Stimulated activated naive CD4-positive, alpha-beta T cell (primary cell): ENCODE results near the gene WBP1L.
"Not testable (repeated sequence)": the region's sequence is repeated elsewhere in the genome, so short reads cannot be mapped to it uniquely, and the experiment has no call there.

Source experiments
- DNase-seq, 6 experiments: peaks; one replicate each; lab custom pipeline; 2025; lab: John Stamatoyannopoulos, UW

Gene WBP1L

GRCh38 chr10:102723989-102724388 is 19.8 kb upstream of the WBP1L start:
- no peak for DNase-seq

GRCh38 chr10:102726274-102726673 is 17.5 kb upstream of the WBP1L start:
- DNase-seq: no peak

GRCh38 chr10:102727037-102727818 is 16.5 kb upstream of the WBP1L start:
- no peak for DNase-seq

GRCh38 chr10:102729029-102730026 is 14.4 kb upstream of the WBP1L start:
- peak in 5 of 6 experiments; percentile 7 to 42 (median 20) for DNase-seq

- DNase-seq: no peak
Measured at GRCh38 chr10:102731222-102731800, 12.4 kb upstream of the WBP1L start.

- no peak for DNase-seq
Measured at GRCh38 chr10:102732661-102733060, 11.1 kb upstream of the WBP1L start.

GRCh38 chr10:102735065-102735562 is 8.6 kb upstream of the WBP1L start:
- DNase-seq: no peak

- DNase-seq: no peak
Measured at GRCh38 chr10:102738692-102739121, 5.0 kb upstream of the WBP1L start.

GRCh38 chr10:102740229-102740628 is 3.5 kb upstream of the WBP1L start:
- DNase-seq: no peak

GRCh38 chr10:102741726-102742237 is 2.0 kb upstream of the WBP1L start:
- no peak for DNase-seq

GRCh38 chr10:102742313-102742712 is 1.4 kb upstream of the WBP1L start:
- DNase-seq: not testable (repeated sequence)

GRCh38 chr10:102743078-102743587 is 615 bp upstream of the WBP1L start:
- no peak for DNase-seq

- peak in 1 of 6 experiments; percentile 49 for DNase-seq
Measured at GRCh38 chr10:102744374-102745051, 765 bp downstream of the WBP1L start.

GRCh38 chr10:102745157-102745556 is 1.4 kb downstream of the WBP1L start:
- no peak for DNase-seq

- no peak for DNase-seq
Measured at GRCh38 chr10:102752266-102752930, 8.7 kb downstream of the WBP1L start.

- DNase-seq: peak in 2 of 6 experiments; percentile 5 to 15
Measured at GRCh38 chr10:102752934-102753664, 9.4 kb downstream of the WBP1L start.

- DNase-seq: no peak
Measured at GRCh38 chr10:102753718-102754117, 10.0 kb downstream of the WBP1L start.

- DNase-seq: no peak
Measured at GRCh38 chr10:102757323-102757722, 13.6 kb downstream of the WBP1L start.

GRCh38 chr10:102758240-102758932 is 14.6 kb downstream of the WBP1L start:
- DNase-seq: no peak
